HG03039 (cell line): Measurements from ENCODE around the gene ABCC11.
A peak's percentile ranks its signal among the peaks of the same experiment; 100 is the strongest.
"Not testable (repeated sequence)": the region's sequence is repeated elsewhere in the genome, so short reads cannot be mapped to it uniquely, and the experiment has no call there.

Experiments used
- ATAC-seq: cut with Tn5 transposase; IDR thresholded peaks from one replicate; pipeline ENCODE4 v1.9.1; 2021; ENCODE audit warnings: mild to moderate bottlenecking, moderate library complexity; ENCODE audit not compliant: unreplicated experiment

Gene ABCC11

DNA sequence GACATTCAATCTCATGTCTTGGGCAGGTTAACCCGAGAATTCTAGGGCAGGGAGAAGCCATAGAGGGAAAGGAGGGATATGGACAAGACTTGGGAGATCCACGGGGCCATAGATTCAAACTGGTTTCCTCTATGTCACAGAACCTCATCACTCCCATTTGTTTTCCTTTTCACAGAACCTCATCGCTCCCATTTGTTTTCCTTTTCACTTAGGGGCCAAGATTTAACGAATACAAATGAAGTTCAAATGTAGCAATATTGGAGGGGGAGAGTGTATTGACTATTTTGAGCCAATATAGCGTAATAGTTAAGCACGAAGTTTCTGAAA lies 42.6 kb downstream of the ABCC11 start:
- ATAC-seq: no peak

- ATAC-seq: no peak
Measured at GRCh38 chr16:48203974-48204824, 43.1 kb downstream of the ABCC11 start.

DNA sequence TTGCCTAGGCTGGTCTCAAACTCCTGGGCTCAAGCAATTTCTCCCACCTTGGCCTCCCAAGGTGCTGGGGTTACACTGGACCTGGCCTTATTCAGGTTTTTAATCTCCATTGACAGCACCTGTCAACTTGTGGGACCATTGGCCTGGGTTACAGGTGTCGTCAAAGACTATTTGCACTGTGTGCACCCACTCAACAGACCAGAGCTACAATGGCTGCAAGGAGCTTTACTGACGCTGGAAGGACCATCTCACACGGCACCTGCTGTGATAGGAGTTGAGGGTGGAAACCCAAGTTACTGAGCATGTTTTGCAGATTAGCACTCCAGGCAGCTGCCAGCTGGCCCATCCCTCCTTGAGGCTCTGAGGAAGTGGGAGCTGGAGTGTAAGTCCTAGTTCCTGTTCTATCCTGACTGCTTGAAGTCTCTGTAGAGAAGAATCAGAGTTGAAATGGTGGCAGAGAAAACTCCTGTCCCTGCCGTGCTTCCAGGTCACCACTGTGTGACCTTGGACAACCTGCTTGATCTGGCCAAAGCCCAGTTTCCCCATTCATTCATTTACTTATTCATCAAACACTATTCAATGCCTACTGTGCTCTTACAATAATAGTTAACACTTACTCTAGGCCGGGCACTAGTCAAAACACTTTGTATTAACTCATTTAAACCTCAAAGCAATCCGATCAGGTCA lies 45.7 kb downstream of the ABCC11 start:
- no peak for ATAC-seq

DNA sequence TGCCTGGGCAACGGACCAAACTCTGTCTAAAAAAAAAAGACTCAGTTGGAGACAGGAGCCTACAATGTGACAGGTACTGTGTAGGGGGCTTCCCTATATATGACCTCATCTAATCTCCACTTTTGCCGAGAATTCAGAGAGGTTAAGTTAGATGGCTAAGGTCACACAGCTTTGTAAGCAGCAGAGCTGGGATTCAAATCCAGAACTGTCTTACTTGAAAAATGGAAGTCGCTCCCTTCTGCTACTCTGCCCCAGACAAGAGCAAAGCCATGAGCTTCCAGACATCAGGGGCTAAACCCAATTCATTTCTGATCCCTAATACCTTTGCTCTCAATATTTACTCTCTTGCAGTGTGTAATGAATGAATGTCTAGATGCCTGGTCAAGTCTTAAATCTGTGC lies 50.0 kb downstream of the ABCC11 start:
- ATAC-seq: no peak

DNA sequence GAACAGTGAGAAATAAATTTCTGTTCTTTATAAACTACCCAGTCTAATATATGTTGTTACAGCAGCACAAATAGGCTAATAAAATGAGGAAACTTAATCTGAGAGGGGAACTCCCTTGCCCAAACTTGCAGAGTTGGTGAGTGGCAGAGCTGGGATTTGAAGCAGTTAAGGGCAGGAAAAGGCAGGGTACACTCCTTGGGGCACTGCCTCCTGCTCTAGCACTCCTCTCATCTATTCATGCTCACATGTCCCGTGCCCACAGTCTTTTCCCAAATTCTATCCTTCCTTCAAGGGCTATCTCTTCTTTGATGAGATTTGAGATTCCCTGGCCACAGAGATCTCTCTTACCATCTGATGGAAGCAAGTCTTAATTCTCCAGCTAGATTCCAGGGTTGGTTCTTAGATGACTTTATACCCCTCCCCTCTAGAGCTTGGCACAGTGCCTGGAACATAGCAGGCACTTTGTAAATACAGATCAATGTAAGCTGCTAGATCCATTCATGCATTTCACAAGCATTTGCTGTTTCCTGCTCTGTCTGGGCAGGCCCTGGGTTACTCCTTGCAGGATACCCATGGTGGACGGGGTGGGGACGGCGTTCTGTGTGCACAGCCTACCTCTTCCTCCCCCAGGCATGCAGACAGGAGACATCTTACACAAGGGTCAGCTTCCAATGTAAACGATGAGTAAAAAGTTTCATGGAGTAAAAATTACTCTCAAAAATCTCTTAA lies 52.3 kb downstream of the ABCC11 start:
- no peak for ATAC-seq

DNA sequence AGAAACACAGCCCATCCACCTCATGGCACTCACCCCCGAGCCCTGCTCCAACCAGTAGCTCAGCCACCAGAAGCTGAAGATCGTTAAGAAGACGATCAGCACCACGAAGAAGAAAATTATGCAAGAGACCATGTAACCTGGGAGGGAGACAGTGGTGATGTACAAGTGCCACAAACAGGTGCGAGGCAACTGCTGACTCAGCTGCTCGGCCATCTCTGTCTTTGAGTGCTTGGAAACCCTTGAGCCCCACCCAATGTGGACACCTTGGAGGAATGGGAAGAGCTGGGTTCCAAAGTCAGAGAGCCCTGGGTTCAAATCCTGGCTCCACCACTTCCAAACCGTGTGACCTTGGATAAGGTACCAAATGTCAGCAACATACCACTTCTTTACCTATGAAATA lies 53.5 kb downstream of the ABCC11 start:
- ATAC-seq: no peak

DNA sequence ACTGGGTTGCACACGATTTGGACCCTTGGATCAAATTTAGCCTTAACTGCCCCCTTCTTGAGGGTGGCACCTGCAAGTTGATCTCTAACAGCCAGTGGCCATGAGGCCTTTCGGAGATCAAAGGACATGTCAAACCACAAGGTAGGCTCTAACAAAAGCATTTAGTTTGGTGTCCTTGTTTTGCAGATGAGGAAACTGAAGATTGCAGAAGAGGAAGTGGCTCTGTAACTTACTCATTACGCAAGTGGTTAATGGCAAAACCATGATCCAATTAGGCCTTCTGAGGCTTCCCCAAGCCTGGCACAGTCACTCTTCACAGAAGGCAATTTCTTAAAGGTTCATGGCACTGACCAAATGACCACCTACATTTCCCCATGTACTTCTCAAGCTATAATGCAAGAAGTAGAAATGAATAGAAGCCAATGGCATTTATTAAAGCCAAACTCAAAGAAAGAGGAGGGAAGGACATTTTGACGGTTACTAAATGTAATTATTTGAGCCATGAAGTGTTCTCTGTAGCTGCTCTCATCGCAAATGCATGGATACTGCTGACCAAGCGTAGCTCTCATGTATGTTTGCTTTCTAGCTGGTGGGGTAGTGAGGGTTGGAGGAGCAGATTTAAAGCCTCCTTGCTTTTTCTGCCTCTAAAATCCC lies 58.8 kb downstream of the ABCC11 start:
- peak; percentile 81 for ATAC-seq

GRCh38 chr16:48187779-48188178 lies 59.6 kb downstream of the ABCC11 start:
- ATAC-seq: no peak

GRCh38 chr16:48184681-48185080 lies 62.7 kb downstream of the ABCC11 start:
- no peak for ATAC-seq

GRCh38 chr16:48182979-48183537 lies 64.3 kb downstream of the ABCC11 start:
- no peak for ATAC-seq

GRCh38 chr16:48181746-48182520 lies 65.4 kb downstream of the ABCC11 start:
- not testable (repeated sequence) for ATAC-seq

DNA sequence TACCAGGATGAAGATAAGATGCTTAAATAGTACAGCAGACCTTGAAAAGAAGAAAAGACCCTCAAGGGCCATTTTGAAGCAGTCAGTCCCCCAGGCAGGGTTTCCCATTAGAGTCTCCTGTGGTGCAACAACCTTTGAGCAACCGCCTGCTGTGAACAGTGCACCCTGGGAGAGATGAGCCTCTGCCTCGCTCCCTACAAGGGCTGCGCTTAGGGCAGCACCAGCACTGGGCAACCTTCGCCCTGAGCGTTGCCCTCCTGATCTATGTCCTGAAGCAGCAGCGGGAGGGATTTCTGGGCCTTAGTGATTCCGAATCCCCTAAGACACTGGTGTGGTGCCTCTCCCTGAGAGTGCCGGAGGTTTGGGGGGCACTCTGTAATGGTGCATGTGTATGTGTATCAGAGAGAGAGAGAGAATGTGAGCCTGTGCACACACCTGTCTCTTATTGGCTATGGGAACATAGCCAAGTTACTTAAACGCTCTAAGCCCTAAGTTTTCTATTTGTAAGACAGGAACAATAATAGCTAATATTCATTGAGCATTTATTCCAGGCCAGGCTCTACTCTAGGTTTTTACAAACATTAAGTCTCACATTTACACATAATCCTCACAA lies 66.4 kb downstream of the ABCC11 start:
- no peak for ATAC-seq

DNA sequence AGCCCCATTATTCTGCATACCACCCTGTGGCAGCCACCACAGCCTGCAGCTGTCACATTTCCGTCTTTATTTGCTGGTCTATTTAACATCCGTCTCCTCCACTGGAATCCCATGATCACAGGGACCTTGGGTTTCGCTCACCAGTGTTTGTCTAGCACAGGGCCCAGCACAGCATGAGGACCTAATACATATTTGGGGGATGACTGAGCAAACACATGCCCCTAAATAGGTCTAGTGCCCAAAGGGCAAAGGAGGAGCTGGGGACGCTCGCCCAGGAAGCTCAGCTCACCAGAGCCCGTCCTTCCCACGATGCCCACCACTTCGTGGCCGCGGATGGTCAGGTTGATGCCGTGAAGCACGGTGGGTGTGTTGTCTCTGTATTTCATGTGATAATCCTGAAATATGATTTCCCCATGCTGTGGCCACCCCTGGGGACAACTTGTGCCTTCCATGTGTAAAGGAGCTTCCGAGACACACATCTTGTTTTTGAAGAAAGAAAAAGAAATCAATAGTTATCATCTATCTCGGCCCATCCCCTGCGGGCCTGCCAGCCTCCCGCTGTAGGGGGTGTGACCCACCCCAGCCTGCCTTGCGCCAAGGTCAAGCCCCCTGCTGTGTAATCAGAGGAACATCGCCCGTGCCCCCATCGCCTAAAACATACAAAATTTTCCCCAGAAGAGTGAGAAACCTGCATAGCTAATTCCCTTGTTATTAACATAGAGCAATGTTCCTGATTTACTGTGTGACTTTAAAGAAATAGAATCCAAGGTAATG lies 70.5 kb downstream of the ABCC11 start:
- no peak for ATAC-seq

DNA sequence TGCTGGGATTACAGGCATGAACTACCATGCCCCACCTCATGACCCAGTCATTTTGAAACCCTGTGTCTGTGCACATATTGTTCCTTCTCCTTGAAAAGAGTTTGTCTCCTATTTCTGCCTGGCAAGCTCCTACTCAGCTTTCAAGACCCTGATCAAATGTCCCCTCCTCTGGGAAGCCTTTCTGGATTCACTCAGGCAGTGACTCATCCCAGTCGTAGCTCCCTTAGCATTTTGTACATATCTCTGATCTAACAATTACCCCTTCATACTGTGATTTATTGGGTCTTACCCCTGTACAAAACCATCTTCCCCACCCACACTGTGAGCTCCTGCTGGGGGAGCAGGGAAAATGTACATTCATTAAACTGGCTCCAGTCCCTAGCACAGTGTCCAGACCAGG lies 73.5 kb downstream of the ABCC11 start:
- no peak for ATAC-seq

DNA sequence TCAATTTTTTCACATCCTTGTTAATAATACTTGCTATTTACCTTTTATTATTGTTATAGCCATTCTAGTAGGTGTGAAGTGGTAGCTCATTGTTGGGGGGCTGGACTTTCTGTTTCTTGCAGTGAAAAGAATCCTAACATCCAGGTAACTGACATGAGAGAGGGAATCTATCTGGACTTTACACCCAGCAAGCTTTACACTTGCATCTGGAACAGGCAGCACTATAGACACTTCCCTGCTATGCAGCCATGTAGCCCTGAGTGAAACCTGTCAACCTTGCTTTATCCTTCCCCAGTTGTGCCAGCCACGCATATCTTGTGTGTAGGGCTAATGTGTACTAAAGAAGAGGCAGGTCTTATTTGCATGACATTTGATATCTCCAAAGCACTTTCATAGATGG lies 74.7 kb downstream of the ABCC11 start:
- no peak for ATAC-seq

- ATAC-seq: no peak
Measured at GRCh38 chr16:48169896-48170295, 77.4 kb downstream of the ABCC11 start.

GRCh38 chr16:48168075-48168474 lies 79.3 kb downstream of the ABCC11 start:
- ATAC-seq: no peak

DNA sequence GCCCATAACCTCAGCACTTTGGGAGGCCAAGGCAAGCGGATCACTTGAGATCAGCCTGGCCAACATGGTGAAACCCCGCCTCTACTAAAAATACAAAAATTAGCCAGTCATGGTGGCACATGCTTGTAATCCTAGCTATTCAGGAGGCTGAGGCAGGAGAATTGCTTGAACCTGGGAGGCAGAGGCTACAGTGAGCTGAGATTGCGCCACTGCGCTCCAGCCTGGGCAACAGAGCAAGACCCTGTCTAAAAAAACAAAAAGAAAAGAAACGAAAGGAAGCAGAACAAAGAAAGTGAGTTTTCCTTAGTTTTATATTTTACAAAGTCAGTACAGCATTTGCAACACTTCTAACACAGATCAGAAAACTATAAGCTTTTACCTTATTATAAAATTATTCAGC lies 80.7 kb downstream of the ABCC11 start:
- ATAC-seq: not testable (repeated sequence)

DNA sequence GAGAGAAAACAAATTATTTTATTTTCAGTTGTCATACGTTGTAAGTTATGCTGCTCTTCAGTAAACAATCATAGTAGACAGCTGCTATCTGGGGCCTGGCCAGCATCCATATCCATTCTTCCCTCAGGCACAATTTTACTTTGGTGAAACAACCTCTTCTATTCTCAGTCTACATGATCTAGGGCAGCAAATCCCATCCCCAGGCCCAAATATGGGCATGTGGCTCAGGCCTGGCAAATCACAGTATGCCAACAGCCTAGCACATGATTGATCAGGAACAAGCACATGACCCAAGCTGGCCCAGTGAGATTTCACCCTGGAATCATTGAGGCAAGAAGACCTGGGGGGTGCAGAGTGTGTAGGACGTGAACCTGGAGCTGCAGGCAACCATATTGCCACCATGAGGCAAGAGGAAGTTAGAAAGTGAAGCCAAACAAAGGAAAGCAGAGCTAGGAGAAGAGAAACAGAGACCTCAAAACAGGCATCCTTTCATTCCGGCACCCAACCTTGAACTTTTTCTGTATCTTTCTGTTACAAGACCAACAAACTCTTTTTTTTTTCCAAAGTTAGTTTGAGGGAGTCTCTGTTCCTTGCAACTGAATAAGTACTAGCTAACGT lies 81.3 kb downstream of the ABCC11 start:
- ATAC-seq: no peak
